Caco-2 (cell line): ENCODE data around the gene ATP2C1. TPM values are rescaled to one million over a fixed set of nuclear protein-coding genes. Genes with fewer than 3 reads are reported as not detected.

ENCODE experiments used
- BruUV-seq: library from RNA; stranded (reverse); fragments of 400-500 nt; replicated peaks from 2 replicates; lab custom pipeline; 2021; lab: Mats Ljungman, UMichigan
- CTCF ChIA-PET: fragments of 300-600 bp; sonication (Branson Sonifier 250); formaldehyde crosslinking; loops from one replicate; lab custom pipeline; 2022; ENCODE audit warnings: antibody characterized with exemption; lab: Charles Lee
- POLR2A ChIA-PET: fragments of 300-600 bp; sonication (Branson Sonifier 250); formaldehyde crosslinking; loops from one replicate; lab custom pipeline; 2022; ENCODE audit warnings: antibody characterized with exemption; lab: Charles Lee
- DNase-seq, 2 experiments: peaks; one replicate each; pipeline versions ENCODE4 v3.0.0 to v3.0.0-alpha.2; 2020 to 2022
- H3K27me3 ChIP-seq: replicated peaks from 2 replicates; pipeline ENCODE4 v1.6.0; 2011; ENCODE audit warnings: low read length; ENCODE audit not compliant: control insufficient read depth, insufficient read depth
- H3K36me3 ChIP-seq: 2 replicates; pipeline ENCODE4 v1.5.1; 2011; ENCODE audit warnings: low read length; ENCODE audit not compliant: control insufficient read depth, insufficient read depth
- H3K4me1 ChIP-seq: fragments of 250-450 bp; sonication (Bioruptor Pico); 2 replicates; pipeline ENCODE4 v1.5.1; 2020; ENCODE audit warnings: mild to moderate bottlenecking
- H3K4me3 ChIP-seq: 2 replicates; pipeline ENCODE4 v1.5.1; 2011; ENCODE audit warnings: low read depth, mild to moderate bottlenecking, control low read depth, low read length
- H3K9me3 ChIP-seq: fragments of 250-450 bp; sonication (Bioruptor Pico); 2 replicates; pipeline ENCODE4 v1.5.1; 2020; ENCODE audit warnings: mild to moderate bottlenecking, moderate library complexity
- H3K27ac Mint-ChIP-seq: one replicate; pipeline ENCODE4 v1.8.0; 2022; ENCODE audit warnings: mixed read lengths; ENCODE audit not compliant: unreplicated experiment
- H3K27me3 Mint-ChIP-seq: one replicate; pipeline ENCODE4 v1.8.0; 2022; ENCODE audit warnings: mixed read lengths; ENCODE audit not compliant: insufficient read depth, unreplicated experiment
- H3K36me3 Mint-ChIP-seq: one replicate; pipeline ENCODE4 v1.8.0; 2022; ENCODE audit warnings: mild to moderate bottlenecking, mixed read lengths; ENCODE audit not compliant: insufficient read depth, unreplicated experiment
- H3K4me1 Mint-ChIP-seq: one replicate; pipeline ENCODE4 v1.8.0; 2022; ENCODE audit warnings: low read depth, mixed read lengths; ENCODE audit not compliant: unreplicated experiment
- H3K4me3 Mint-ChIP-seq: one replicate; pipeline ENCODE4 v1.8.0; 2022; ENCODE audit warnings: mild to moderate bottlenecking, moderate library complexity, mixed read lengths; ENCODE audit not compliant: unreplicated experiment
- H3K9me3 Mint-ChIP-seq: one replicate; pipeline ENCODE4 v1.8.0; 2022; ENCODE audit warnings: mixed read lengths; ENCODE audit not compliant: unreplicated experiment
- intact Hi-C: fragments of 100-400 bp; cut with micrococcal nuclease; formaldehyde crosslinking; loops from one replicate; pipeline ENCODE4 v1.10.0; 2022; ENCODE audit not compliant: unreplicated experiment
- total RNA-seq: library from RNA; stranded (reverse); gene quantifications from 2 replicates; pipeline ENCODE4 v1.2.3, GENCODE V29; 2022
- TF ChIP-seq, protein P1 (sequence below), 2 experiments: fragments of 200-600 bp in 1 of 2; IDR thresholded peaks; 1 replicate in 1 of 2; 2 replicates in 1 of 2; pipeline versions ENCODE4 v1.5.1 to v1.8.0; 2011 to 2022; ENCODE audit warnings: antibody characterized with exemption in 1 of 2, control low read depth in 1 of 2, inconsistent platforms in 1 of 2, low read depth in 1 of 2, low read length in 1 of 2, mild to moderate bottlenecking in 1 of 2, moderate library complexity in 1 of 2; ENCODE audit not compliant: insufficient read depth in 1 of 2, severe bottlenecking in 1 of 2, unreplicated experiment in 1 of 2

The ATP2C1 gene
- total RNA-seq, 1 experiment from 2014 or later: 64.9 TPM

DNA sequence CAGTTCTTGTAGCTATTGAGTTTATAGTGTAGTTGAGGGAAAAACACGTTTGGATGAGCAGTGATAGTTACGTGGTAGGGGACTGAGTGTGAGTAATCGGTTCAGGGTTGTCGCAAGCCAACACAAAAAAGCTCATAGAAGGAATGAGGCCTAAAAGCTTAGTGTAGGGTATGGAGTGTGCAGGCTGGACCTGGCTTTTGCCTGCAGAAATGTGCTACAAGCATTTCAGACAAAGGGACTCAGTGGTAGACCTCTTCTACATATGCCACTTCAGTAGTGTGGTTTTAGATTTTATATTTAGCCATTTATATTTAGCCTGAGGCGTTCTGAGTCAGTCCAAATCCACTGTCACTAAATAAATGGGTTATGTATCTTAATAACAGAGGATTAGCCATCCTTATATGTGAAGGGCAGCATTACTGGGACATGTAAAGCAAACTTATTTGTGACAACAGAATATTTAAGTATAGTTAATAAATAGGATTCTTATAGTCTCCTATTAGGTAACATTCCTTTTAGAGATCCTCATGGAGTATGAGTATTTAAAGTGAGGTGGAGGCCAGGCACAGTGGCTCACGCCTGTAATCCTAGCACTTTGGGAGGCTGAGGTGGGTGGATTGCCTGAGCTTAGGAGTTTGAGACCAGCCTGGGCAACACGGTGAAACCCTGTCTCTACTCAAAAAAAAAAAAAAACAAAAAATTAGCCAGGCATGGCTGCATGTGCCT is 21.8 kb downstream of the ATP2C1 start:
- no peaks in the 10 kb centered on the region for H3K4me1 Mint-ChIP-seq
- no peaks in the 10 kb centered on the region for H3K9me3 Mint-ChIP-seq
- POLR2A ChIA-PET: no interaction called here
- Histone ChIP-seq H3K4me3 (no peak overlapping the region), H3K27me3 (no peaks in the 10 kb centered on the region), H3K36me3 (no peaks in the 10 kb centered on the region), H3K4me1 (no peaks in the 10 kb centered on the region), H3K9me3 (peaks cover 3% of the 10 kb centered on the region; the same call in 1 of the 2 replicates)
- no TSS peak for BruUV-seq
- no peaks in the 10 kb centered on the region for H3K36me3 Mint-ChIP-seq
- TF ChIP-seq, protein P1, sequence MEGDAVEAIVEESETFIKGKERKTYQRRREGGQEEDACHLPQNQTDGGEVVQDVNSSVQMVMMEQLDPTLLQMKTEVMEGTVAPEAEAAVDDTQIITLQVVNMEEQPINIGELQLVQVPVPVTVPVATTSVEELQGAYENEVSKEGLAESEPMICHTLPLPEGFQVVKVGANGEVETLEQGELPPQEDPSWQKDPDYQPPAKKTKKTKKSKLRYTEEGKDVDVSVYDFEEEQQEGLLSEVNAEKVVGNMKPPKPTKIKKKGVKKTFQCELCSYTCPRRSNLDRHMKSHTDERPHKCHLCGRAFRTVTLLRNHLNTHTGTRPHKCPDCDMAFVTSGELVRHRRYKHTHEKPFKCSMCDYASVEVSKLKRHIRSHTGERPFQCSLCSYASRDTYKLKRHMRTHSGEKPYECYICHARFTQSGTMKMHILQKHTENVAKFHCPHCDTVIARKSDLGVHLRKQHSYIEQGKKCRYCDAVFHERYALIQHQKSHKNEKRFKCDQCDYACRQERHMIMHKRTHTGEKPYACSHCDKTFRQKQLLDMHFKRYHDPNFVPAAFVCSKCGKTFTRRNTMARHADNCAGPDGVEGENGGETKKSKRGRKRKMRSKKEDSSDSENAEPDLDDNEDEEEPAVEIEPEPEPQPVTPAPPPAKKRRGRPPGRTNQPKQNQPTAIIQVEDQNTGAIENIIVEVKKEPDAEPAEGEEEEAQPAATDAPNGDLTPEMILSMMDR (IDR thresholded peaks at IDR 0.05; ENCODE audit: insufficient read depth in 1 of 2, low read depth in 1 of 2, low read length in 1 of 2, severe bottlenecking in 1 of 2, unreplicated experiment in 1 of 2): no peak
- CTCF ChIA-PET: no interaction called here
- intact Hi-C loops: no loop called here
- DNase-seq: no peak
- H3K4me3 Mint-ChIP-seq: no peak overlapping the region
- H3K27ac Mint-ChIP-seq: no peak overlapping the region
- H3K27me3 Mint-ChIP-seq: no peaks in the 10 kb centered on the region

DNA sequence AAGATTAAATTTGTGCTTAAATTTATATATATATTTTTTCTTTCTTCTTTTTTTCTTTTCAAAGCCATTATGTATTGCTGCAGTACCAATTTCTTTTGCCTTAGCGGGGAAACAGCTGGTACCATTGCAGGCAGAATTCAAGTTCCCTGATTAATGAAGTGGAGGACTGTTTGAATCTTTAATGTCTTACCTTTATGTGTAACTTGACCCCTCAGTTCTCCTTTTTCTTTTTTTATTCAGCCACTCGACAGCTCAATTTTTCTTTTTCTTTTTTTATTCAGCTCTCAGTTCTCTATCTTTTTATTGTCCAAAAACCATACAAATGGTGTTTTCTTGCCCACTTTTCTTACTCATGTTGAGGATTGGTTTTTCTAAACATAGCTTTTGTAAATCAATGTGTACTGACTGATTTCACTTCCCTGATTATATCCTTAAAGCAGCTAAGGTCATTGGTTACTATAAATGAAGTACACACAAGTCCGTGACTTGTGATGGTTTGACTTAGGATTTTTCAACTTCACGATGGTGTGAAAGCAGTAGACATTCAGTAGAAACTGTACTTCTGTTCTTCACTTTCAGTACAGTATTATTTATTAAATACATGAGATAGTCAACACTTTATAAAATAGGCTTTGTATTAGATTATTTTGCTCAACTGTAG is 22.8 kb downstream of the ATP2C1 start:
- intact Hi-C loops: no loop called here
- Histone ChIP-seq H3K4me3 (no peak overlapping the region), H3K4me1 (no peaks in the 10 kb centered on the region), H3K9me3 (peaks cover 3% of the 10 kb centered on the region; the same call in 1 of the 2 replicates), H3K36me3 (no peaks in the 10 kb centered on the region), H3K27me3 (no peaks in the 10 kb centered on the region)
- Mint-ChIP-seq H3K4me1 (no peaks in the 10 kb centered on the region), H3K27me3 (no peaks in the 10 kb centered on the region), H3K27ac (no peak overlapping the region), H3K9me3 (no peaks in the 10 kb centered on the region), H3K4me3 (no peak overlapping the region), H3K36me3 (no peaks in the 10 kb centered on the region)
- TF ChIP-seq, protein P1 (IDR thresholded peaks at IDR 0.05; ENCODE audit: insufficient read depth in 1 of 2, low read depth in 1 of 2, low read length in 1 of 2, severe bottlenecking in 1 of 2, unreplicated experiment in 1 of 2): no peak
- no TSS peak for BruUV-seq
- CTCF ChIA-PET: no interaction called here
- POLR2A ChIA-PET: no interaction called here
- DNase-seq: no peak

DNA sequence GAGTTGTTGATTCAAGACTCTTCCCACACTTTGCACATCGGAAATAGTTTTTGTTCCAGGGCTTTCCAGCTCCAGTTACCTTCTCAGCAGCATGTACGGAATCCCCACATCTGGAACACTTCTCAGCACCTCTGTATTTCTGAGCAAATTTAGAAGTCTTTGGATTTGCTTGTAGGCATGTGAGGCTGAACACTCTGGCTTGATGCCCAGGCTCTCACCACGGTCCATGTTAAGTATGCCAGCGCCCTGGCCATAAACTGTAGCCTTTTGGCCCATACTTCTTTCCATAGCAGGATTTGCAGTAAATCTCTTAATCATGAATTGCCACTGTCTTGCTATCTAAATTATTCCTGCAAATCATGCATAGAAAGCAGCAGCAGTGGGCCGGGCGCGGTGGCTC is 24.4 kb downstream of the ATP2C1 start:
- no peaks in the 10 kb centered on the region for H3K36me3 Mint-ChIP-seq
- no peak overlapping the region for H3K4me3 Mint-ChIP-seq
- no peak overlapping the region for H3K27ac Mint-ChIP-seq
- intact Hi-C loops: no loop called here
- peaks cover 6% of the 10 kb centered on the region for H3K4me1 Mint-ChIP-seq
- TF ChIP-seq, protein P1 (IDR thresholded peaks at IDR 0.05; ENCODE audit: insufficient read depth in 1 of 2, low read depth in 1 of 2, low read length in 1 of 2, severe bottlenecking in 1 of 2, unreplicated experiment in 1 of 2): no peak
- Histone ChIP-seq H3K36me3 (no peaks in the 10 kb centered on the region), H3K4me3 (no peak overlapping the region), H3K4me1 (no peaks in the 10 kb centered on the region), H3K9me3 (peaks cover 3% of the 10 kb centered on the region; the same call in 1 of the 2 replicates), H3K27me3 (no peaks in the 10 kb centered on the region)
- H3K9me3 Mint-ChIP-seq: peaks cover 10% of the 10 kb centered on the region
- ChIA-PET CTCF (no interaction called here), POLR2A (no interaction called here)
- H3K27me3 Mint-ChIP-seq: no peaks in the 10 kb centered on the region
- DNase-seq: no peak
- no TSS peak for BruUV-seq
